SKM-1 (cell line): Measurements from ENCODE around the gene EPB41L4A.

Experiments used
- DNase-seq: peaks from one replicate; lab custom pipeline; 2025; ENCODE audit not compliant: unreplicated experiment; lab: John Stamatoyannopoulos, UW

Gene EPB41L4A

DNA sequence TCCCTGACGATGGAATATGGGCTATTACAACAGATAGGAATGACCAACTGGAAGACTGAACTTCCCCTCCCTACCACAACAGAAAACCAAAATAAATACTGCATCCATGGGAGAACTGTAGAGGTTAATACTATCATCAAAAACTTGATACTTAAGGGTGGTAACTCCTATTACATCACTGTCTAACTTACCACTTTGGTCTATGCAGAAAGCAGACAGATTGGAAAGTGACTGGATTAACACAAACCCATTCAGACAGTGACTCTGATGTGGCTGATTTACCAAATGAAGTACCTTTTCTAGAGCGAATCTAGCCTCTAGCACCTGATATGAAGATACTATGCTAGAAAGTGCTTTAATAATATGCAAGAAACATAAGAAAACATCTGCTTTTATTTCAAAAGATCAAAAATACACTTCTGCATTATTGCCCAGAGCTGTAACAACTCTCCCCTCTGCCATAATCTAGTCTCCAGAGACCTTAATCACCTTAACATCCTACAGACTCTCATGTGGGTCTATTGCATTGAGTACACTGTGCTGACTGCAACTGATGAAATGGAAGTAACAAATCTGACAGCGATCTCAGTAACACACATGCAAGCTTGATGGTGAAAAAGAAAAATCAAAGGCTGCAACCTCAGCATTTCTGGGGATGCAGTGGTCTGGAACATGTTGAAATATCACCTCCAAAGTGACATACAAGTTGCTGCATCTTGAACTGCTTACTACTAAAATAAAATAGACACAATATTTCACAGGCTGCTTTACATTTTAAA, 62.7 kb downstream of the EPB41L4A start:
- DNase-seq = no peak

DNA sequence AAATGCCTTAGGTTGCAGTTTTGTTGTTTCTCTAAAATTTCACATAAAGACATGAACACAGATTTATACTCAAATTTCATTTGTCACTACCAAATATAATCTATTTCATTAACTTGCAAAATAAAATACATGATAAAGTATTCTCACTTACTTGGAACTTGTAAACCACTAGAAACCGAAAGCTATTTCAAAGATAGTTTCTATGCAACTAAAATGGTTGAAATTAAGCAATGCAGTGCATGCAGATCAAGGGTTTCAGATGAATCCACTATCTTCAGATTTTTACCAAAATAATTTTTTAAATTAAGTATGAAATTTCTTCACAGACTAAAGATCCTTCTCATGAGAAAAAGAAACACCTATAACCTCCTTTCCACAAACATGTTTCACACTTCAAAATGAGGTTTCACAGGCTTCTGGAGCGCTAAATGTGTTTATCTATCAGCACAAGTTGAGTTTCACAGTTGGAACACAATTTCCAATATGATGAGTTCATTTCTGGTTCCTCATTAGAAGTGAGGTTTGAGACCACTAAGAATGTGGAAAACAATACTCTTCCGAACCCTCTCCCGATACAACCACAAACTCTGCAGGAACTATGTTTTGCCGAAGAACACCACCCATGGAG, 63.9 kb downstream of the EPB41L4A start:
- DNase-seq = no peak

GRCh38 chr5:112353678-112354077, 65.4 kb downstream of the EPB41L4A start:
- DNase-seq = no peak

GRCh38 chr5:112351225-112351624, 67.9 kb downstream of the EPB41L4A start:
- no peak for DNase-seq

- no peak for DNase-seq
Observed at GRCh38 chr5:112350626-112351025, 68.5 kb downstream of the EPB41L4A start.

DNA sequence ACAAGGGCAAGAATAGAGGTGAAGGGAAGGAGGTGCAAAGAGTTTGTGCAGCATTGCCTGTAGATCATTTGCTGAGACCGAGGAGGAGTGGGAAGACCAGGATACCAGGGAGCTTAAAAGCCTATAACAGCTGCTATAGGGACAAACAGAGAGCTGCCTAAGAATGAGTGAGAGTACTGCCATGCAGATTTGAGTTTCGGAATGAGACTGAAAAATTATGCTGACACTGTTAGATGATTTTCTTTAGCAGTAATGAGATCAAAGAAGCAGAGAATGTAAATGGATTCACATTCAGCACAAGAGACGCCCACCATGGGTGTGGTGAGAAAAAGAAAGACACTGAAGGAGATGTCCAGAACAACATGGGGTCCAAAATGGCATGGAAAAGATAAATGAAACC, 69.7 kb downstream of the EPB41L4A start:
- no peak for DNase-seq

- DNase-seq = no peak
Observed at GRCh38 chr5:112348915-112349314, 70.2 kb downstream of the EPB41L4A start.

DNA sequence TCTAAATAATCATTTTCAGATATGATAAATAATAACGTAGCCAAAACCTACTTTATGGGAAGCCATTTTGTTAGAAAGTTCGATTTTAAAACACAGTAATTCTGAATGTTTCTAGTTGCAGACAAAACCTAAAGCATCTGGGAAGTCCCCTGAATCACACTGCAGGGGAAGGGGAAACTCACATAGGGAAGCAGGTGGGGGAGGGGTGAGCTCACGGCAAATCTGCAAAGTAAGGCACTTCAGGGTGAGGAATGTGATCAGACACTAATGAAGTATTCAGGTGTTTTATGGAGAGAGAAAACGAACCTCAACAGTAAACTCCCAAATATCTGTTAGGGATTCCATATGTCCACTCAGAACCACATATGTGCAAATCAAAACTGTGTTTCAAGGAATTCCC, 70.7 kb downstream of the EPB41L4A start:
- no peak for DNase-seq

GRCh38 chr5:112346411-112347044, 72.5 kb downstream of the EPB41L4A start:
- no peak for DNase-seq

GRCh38 chr5:112344540-112344939, 74.5 kb downstream of the EPB41L4A start:
- DNase-seq = no peak

DNA sequence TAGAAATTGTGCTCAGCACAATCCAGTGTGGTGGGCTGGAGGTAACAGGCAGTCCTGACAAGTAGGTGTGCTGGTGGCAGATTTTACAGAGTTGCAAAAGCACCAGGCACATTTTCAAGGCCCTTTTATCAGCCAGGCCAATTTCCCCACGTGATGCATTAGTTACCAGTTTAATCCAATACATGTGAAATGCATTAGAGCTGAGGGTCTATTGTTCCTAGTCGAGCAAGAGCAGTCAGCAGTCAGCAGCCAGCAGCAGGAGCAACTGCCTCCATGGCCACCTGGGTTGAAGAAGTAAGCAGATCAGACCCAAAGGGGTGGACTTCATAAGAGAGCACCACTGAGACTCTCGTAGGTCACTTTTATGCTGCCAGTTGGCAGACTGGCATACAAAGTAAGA, 76.7 kb downstream of the EPB41L4A start:
- DNase-seq = no peak

- DNase-seq = no peak
Observed at GRCh38 chr5:112339761-112340160, 79.3 kb downstream of the EPB41L4A start.

GRCh38 chr5:112338681-112339337, 80.3 kb downstream of the EPB41L4A start:
- DNase-seq = no peak

- DNase-seq = no peak
Observed at GRCh38 chr5:112333331-112333781, 85.7 kb downstream of the EPB41L4A start.

DNA sequence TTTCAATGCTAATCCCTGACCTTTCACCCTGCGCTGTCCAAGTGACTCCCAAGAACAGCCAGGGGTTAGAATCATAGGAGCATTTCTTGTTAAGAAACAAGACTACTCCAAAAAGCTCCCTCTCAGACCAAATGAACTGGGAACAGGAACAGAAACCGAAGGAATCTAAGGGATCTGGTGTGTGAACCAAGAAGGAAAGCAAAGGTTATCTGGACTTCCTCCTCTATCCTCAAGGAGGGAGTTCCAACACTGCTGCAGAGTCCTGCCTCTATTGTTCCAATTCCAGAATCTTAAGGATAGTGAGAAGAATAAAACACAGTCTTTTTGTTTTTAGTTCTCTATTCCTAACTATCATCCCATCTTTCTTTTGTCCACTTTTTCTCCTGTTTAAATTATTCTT, 87.2 kb downstream of the EPB41L4A start:
- no peak for DNase-seq

DNA sequence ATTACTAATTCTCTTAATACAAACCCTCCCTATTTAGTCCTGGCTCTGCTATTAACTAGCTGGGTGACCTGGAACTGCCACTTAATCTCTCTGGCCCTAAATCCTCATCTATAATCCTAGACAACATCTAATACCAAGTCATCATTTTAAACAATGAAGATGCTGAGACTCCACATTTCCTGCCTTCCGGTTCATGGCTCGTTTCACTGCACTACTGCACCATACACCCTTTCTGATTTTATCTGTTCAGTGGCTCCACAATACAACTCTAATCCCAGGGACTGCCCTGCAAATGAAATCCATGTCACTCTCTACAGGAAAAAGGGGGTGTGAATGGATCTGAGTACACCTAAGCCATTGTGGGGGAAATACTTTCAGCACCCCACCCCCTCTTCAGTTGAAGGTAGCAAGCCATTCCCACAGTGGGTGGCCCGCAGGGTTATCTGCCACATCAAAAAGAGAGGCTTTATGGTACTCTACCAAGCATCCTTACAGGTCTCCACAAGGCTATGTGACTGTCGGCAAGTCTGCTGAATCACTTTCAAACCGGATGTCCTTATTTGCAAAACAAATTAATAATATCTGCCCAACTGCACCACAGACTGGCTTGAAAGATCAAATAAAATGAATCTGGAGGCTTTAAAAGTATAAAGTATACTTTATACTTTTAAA, 89.5 kb downstream of the EPB41L4A start:
- no peak for DNase-seq

DNA sequence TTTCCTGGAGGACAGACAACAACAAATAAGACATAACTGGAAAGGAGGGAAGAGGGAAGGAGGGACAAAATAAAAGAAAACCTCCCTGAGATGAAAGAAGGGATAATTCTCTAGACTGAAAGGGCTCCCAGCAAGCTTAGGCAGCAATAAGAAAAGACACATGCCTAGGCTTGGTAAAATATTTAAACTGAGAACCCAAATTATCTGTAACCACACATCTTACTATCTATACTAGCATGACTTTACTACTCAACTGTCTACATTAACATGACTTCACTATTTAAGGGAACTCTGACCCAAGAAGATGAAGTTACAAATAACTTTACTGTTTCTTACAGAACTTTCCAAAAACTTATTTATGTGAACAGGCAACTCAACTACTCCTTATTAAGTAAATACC, 95.9 kb downstream of the EPB41L4A start:
- no peak for DNase-seq

DNA sequence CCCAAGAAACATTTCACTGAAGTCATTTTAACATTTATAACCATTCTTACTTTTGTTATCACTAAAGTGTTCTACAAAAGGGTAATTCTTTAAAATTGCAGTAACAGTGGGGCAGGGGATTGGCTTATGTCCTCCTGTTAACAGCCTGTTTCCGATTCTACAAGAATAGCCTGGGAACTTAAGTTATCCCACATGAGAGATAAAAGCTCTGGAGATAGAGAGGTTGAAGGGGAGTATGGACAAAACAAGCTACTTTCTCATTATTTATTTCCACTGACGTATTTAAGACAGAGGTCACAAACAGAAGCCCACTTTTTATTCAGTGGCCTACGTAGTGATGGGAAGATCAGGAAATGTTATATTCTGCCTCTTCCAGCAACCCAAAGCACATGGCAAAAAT, 98.7 kb downstream of the EPB41L4A start:
- DNase-seq = no peak

DNA sequence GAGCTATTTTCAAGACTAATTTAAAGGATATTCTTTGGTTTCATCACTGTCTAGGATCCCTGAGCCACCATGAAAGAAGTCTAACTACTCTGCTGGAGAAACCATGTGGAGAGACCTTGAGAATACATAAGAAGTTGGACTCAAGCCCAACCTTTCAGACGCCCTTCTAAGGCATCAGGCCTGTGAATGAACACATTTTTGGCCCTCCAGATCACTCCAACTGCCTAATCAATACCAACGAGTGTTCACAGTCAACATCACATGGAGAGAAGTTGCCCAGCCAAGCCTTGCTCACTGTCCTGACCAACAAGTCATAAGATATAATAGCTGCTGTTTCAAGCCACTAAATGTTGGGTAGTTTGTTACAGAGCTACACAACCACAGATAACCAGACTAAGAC, 100.7 kb downstream of the EPB41L4A start:
- DNase-seq = no peak

- DNase-seq = no peak
Observed at GRCh38 chr5:112317866-112318265, 101.2 kb downstream of the EPB41L4A start.

DNA sequence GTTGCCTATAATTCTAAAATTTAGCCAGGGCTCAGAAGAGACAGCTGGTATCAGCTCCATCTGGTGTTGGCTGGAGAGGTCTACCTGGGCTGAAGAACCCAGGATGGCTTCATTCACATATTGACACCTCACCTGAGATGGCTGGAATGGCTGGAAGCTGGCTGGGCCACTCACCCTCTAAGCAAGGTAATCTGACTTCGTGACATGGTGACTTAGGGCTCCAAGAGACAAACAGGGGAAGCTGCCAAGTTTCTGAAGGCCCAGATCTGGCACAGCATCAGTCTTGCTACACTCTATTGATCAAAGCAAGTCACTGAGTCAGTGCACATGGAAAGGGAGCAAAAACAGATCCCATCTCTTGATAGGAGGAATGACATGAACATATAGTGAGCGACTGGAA, 102.3 kb downstream of the EPB41L4A start:
- no peak for DNase-seq
